NOMO-1 (cell line): ENCODE data around the gene RXRA.

Experiments
- DNase-seq, 2 experiments: peaks; one replicate each; lab custom pipeline; 2025; ENCODE audit not compliant: unreplicated experiment in 2 of 2; lab: John Stamatoyannopoulos, UW

The RXRA gene

GRCh38 chr9:134365115-134365596, 38.9 kb downstream of the RXRA start:
- no peak for DNase-seq

GRCh38 chr9:134365791-134366222, 39.6 kb downstream of the RXRA start:
- no peak for DNase-seq

GRCh38 chr9:134366223-134367031, 40.2 kb downstream of the RXRA start:
- peak; percentile 44 to 46 for DNase-seq

GRCh38 chr9:134367061-134367460, 40.8 kb downstream of the RXRA start:
- DNase-seq, result no peak

GRCh38 chr9:134367791-134368490, 41.7 kb downstream of the RXRA start:
- no peak for DNase-seq

- DNase-seq, result no peak
These were observed 42.3 kb downstream of the RXRA start for GRCh38 chr9:134368571-134368970.

GRCh38 chr9:134369416-134370212, 43.4 kb downstream of the RXRA start:
- DNase-seq, result no peak

GRCh38 chr9:134370213-134370492, 43.9 kb downstream of the RXRA start:
- DNase-seq, result no peak

GRCh38 chr9:134370638-134371037, 44.4 kb downstream of the RXRA start:
- no peak for DNase-seq

- DNase-seq, result no peak
These were observed 45.5 kb downstream of the RXRA start for GRCh38 chr9:134371731-134372130.

- DNase-seq, result no peak
These were observed 46.5 kb downstream of the RXRA start for GRCh38 chr9:134372581-134373267.

- no peak for DNase-seq
These were observed 47.0 kb downstream of the RXRA start for GRCh38 chr9:134373269-134373668.

GRCh38 chr9:134373953-134374300, 47.7 kb downstream of the RXRA start:
- no peak for DNase-seq

- peak; percentile 26 to 71 for DNase-seq
These were observed 48.2 kb downstream of the RXRA start for GRCh38 chr9:134374301-134375010.

- DNase-seq, result no peak
These were observed 48.7 kb downstream of the RXRA start for GRCh38 chr9:134375011-134375390.

- no peak for DNase-seq
These were observed 49.5 kb downstream of the RXRA start for GRCh38 chr9:134375430-134376385.

GRCh38 chr9:134376386-134377142, 50.3 kb downstream of the RXRA start:
- no peak for DNase-seq

- no peak for DNase-seq
These were observed 50.9 kb downstream of the RXRA start for GRCh38 chr9:134377143-134377484.

GRCh38 chr9:134377976-134378375, 51.7 kb downstream of the RXRA start:
- DNase-seq, result no peak
